Kidney epithelial cell (primary cell): ENCODE measurements around the gene LCAT. TPM values are rescaled to one million over a fixed set of nuclear protein-coding genes. Genes with fewer than 3 reads are reported as not detected.

Experiments
- DNase-seq: peaks from one replicate; pipeline ENCODE4 v3.0.0-alpha.2; 2010; ENCODE audit warnings: low read depth
- H3K27me3 ChIP-seq: 2 replicates; pipeline ENCODE4 v1.6.0; 2011; ENCODE audit warnings: low read length; ENCODE audit not compliant: control insufficient read depth, insufficient read depth
- H3K36me3 ChIP-seq: 2 replicates; pipeline ENCODE4 v1.5.1; 2011; ENCODE audit warnings: low read length; ENCODE audit not compliant: control insufficient read depth, insufficient read depth
- H3K4me3 ChIP-seq: 2 replicates; pipeline ENCODE4 v1.5.1; 2011; ENCODE audit warnings: low read depth, mild to moderate bottlenecking, control low read depth, low read length
- CTCF ChIP-seq: IDR thresholded peaks from 2 replicates; pipeline ENCODE4 v1.5.1; 2011; ENCODE audit warnings: mild to moderate bottlenecking, moderate library complexity, low read length, control low read depth, inconsistent platforms; ENCODE audit not compliant: insufficient read depth, poor library complexity, severe bottlenecking
- total RNA-seq: library from RNA; depleted of rRNA; stranded (reverse); fragments of >200 nt; gene quantifications from 2 replicates; pipeline ENCODE4 v1.2.3, GENCODE V29; 2015

Gene LCAT
- total RNA-seq, 1 donor from 2014 or later, result 3.7 TPM

DNA sequence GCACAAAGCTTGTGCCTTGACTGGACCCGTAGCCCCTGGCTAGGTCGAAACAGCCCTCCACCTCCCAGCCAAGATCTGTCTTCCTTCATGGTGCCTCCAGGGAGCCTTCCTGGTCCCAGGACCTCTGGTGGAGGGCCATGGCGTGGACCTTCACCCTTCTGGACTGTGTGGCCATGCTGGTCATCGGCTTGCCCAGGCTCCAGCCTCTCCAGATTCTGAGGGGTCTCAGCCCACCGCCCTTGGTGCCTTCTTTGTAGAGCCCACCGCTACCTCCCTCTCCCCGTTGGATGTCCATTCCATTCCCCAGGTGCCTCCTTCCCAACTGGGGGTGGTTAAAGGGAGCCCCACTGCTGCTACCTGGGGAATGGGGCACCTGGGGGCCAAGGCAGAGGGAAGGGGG is 15.8 kb downstream of the LCAT start:
- no peak for DNase-seq
- Histone ChIP-seq H3K27me3 (no peaks in the 10 kb centered on the region), H3K36me3 (peaks cover 2% of the 10 kb centered on the region), H3K4me3 (no peak overlapping the region)
- no peak for TF ChIP-seq CTCF

GRCh38 chr16:67927131-67927941 is 16.6 kb downstream of the LCAT start:
- no peak overlapping the region for H3K4me3 ChIP-seq
- H3K27me3 ChIP-seq, result no peaks in the 10 kb centered on the region
- no peak for DNase-seq
- peaks cover 2% of the 10 kb centered on the region for H3K36me3 ChIP-seq
- TF ChIP-seq CTCF, result no peak

GRCh38 chr16:67926181-67926750 is 17.7 kb downstream of the LCAT start:
- Histone ChIP-seq H3K4me3 (no peak overlapping the region), H3K27me3 (no peaks in the 10 kb centered on the region), H3K36me3 (peaks cover 2% of the 10 kb centered on the region)
- DNase-seq, result no peak
- TF ChIP-seq CTCF, result no peak

- no peak for TF ChIP-seq CTCF
- Histone ChIP-seq H3K36me3 (no peaks in the 10 kb centered on the region), H3K4me3 (no peak overlapping the region), H3K27me3 (no peaks in the 10 kb centered on the region)
- DNase-seq, result no peak
Observed at GRCh38 chr16:67924140-67924906, 19.6 kb downstream of the LCAT start.

DNA sequence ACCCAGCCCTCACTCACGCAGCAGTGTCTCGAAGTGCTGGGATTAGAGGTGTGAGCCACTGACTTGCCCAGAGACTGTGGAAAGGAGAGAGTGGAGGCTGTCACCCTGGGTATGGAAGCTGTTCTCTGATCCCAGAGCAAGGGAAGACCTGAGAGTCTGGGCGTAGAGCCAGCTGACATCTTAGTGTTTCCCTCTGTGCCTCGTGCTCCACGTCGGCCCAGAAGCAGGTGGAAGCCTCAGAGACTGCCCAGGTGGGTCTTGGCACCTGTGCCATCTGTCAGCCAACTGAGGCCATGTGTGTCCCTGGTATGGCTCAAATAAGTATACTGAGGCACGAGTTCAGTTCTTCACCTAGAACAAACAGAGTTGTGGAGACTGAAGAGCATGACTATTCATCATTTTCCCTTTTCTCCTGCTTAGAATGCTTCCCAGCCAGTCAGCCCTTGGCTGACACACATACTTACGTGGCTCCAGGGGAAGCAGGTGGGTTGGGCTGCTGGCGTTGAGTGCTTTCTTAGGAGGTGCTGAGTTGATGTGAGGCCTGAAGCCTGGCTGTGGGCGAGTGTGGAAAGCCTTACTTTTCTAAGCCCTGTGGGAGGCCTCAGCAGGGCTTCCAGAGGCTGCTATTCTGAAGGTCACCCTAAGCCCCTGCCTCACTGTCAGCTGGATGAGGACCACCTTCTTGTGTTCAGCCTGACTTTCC is 20.4 kb downstream of the LCAT start:
- TF ChIP-seq CTCF, result no peak
- Histone ChIP-seq H3K4me3 (no peak overlapping the region), H3K36me3 (no peaks in the 10 kb centered on the region), H3K27me3 (no peaks in the 10 kb centered on the region)
- no peak for DNase-seq
